K562 treated with DMSO at 1 percent for 12 hours (cell line): ENCODE measurements around the gene COX5A. TPM values are rescaled to one million over a fixed set of nuclear protein-coding genes. Genes with fewer than 3 reads are reported as not detected.

Experiments used
- total RNA-seq: library from RNA; unstranded; fragments of 300-600 nt; gene quantifications from 2 replicates; pipeline ENCODE4 v1.2.3, GENCODE V29; 2022; ENCODE audit not compliant: insufficient read depth

The COX5A gene
- total RNA-seq = 399 and 494 TPM in 2 replicates

GRCh38 chr15:74937590-74938371, at the start of gene COX5A:
Gene COX5A (minus strand): TSS chr15:74938073. CDS start chr15:74938014, 59 bp downstream.

DNA sequence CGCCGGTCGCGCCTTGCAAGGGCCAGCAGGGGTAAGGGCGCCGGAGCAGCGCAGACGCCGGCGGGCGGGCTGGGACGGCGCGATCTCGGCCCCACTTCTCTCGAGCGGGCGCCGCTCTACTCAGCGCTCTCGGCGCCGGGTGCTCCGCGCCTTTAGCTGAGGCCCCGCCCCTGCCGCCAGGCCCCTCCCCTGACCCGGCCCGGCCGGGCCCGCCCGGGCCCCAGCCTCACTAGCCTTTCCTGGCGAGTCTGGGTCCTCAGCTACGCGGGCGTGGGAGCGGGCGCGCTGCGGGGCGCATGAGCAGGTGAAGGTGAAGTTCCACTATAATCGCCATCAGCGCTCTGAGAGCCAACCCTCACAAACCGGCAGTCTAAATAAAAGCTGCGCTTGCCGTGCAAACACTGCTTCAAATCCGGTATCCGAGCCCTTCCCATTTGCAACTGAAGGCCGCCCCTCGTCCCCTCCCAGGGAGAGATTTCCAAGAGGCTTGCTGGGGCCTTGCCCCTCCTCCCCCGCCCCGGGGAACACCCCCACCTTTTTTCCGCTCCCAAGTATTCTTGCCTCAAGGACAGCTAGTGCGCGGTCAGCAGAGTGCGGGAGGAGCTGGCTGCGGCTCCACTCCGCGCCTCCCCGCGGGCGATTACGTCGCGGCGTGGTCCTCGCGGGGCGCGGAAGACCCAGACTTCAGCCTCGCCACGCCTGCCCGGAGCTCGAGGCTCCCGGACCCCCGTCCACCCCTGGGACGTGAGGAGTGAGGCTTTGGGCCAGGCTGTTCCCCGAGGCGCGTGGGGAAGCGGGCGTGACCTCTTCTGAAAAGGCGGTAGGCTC, 19.0 kb upstream of the COX5A start, which contains the start of gene RPP25:
Gene RPP25 (minus strand): TSS at position 125 of the 828 bp plus-strand sequence. CDS start 189 bp downstream, outside the sequence.

GRCh38 chr15:74906450-74907162, 31.3 kb downstream of the COX5A start, which contains the start of gene FAM219B:
Gene FAM219B (minus strand): TSS chr15:74906851. CDS start chr15:74906800, 51 bp downstream.

DNA sequence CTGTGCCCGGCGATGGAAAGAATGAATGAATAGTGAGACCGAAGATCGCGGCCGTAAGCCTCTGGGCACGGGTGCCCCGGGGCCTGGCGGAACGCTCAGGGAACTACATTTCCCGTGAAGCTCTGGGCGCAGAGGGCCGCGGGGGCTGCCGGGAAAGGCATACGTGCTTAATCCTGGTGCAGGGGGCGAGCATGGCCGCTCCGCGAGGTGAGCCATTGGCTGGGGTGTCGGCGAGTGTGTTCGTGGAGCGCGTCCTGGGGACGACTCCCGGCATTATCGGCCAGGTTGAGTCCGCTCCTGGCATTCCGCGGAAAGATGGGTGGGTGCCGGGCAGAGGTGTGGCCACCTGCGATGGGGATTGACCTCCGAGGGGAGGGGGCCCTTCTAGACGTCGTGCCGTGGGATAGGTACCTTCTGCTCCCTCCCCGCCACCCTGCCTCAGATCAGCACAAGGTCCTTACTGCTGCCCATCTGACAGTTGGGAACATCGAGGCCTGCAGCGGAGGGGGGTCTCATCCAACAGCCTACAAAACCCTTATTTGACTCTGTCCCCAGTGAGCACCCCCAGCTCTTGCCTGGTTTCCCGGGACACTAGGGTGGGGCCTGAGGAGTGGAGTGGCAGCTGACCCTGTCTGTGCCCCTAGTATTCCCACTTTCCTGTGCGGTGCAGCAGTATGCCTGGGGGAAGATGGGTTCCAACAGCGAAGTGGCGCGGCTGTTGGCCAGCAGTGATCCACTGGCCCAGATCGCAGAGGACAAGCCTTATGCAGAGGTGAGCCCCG, 47.8 kb downstream of the COX5A start, which contains the start of gene MPI:
Gene MPI (plus strand): TSS at position 160 of the 782 bp plus-strand sequence. CDS start 32 bp downstream, at position 192.

GRCh38 chr15:74873036-74873755, 64.7 kb downstream of the COX5A start, which contains the start of gene SCAMP2:
Gene SCAMP2 (minus strand): TSS chr15:74873365. CDS start chr15:74873255, 110 bp downstream.

Other genes starting within 250 kb of the COX5A start
- gene EDC3, start 242.0 kb downstream of the COX5A start, total RNA-seq = 30.0 and 49.7 TPM in 2 replicates
- gene CYP1A1, start 212.5 kb downstream of the COX5A start, total RNA-seq = not detected in 2 replicates
- not detected in 2 replicates for gene CYP1A2, start 189.2 kb downstream of the COX5A start, total RNA-seq
- gene CSK, start 156.0 kb downstream of the COX5A start, total RNA-seq = 51.2 and 67.2 TPM in 2 replicates
- gene LMAN1L, start 125.2 kb downstream of the COX5A start, total RNA-seq = not detected in 2 replicates
- gene CPLX3, start 111.4 kb downstream of the COX5A start, total RNA-seq = not detected in 2 replicates
- 31.8 and 49.5 TPM in 2 replicates for gene ULK3, start 94.9 kb downstream of the COX5A start, total RNA-seq
- gene SCAMP2, start 64.7 kb downstream of the COX5A start, total RNA-seq = 48.7 and 76.7 TPM in 2 replicates
- gene MPI, start 48.0 kb downstream of the COX5A start, total RNA-seq = 13.0 and 24.7 TPM in 2 replicates
- 8.9 and 36.7 TPM in 2 replicates for gene FAM219B, start 31.2 kb downstream of the COX5A start, total RNA-seq
- 25.0 and 28.0 TPM in 2 replicates for gene RPP25, start 18.7 kb upstream of the COX5A start, total RNA-seq
- gene SCAMP5, start 57.5 kb upstream of the COX5A start, total RNA-seq = 0.38 TPM in 1 of 2 replicates, not detected in the other
- gene PPCDC, start 85.5 kb upstream of the COX5A start, total RNA-seq = 13.2 and 17.0 TPM in 2 replicates